Measurements from ENCODE around the gene QKI.
"Not testable (repeated sequence)": the region's sequence is repeated elsewhere in the genome, so short reads cannot be mapped to it uniquely, and the experiment has no call there.

The QKI gene

DNA sequence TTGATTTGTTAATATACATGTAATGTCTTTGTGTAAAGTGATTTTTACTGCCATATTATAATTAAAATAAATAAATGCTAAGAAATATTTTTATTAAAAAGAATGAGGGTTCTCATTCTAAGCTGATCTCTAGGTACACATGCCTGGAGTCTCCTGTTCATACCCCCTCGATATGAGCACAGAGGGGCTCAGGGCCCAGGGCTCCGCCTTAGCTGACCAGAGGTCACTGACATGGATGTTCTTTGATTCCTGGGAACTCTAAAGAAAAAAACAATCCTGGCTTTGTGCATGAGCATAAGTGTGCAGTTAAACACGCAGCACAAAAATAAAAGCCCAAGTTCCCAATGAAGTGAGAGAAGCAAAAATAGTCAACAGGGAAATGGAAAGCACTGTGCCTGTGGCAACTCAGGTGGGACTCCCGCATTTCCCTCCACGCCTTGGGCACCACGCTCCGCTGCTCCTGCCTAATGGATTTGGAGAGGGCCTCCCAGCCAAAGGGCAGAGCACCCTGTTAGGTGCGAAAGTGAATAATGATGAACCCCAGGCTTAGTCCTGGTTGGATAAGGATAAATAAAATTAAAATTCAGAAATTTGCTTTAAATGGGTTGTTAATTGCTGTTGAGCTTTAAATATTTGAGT is 33.3 kb upstream of the QKI start:
- Mint-ChIP-seq H3K9me3 (no peaks in the 10 kb centered on the region), H3K4me3 (no peak overlapping the region), H3K4me1 (ENCODE audit: low read depth in 2 of 2) (no peaks in the 10 kb centered on the region), H3K27ac (no peak overlapping the region), H3K27me3 (peaks cover 34 to 47% of the 10 kb centered on the region in 2 donors), H3K36me3 (ENCODE audit: insufficient read depth) (no peaks in the 10 kb centered on the region)
- no peak for DNase-seq
- no peak for ATAC-seq (replicated peaks)

DNA sequence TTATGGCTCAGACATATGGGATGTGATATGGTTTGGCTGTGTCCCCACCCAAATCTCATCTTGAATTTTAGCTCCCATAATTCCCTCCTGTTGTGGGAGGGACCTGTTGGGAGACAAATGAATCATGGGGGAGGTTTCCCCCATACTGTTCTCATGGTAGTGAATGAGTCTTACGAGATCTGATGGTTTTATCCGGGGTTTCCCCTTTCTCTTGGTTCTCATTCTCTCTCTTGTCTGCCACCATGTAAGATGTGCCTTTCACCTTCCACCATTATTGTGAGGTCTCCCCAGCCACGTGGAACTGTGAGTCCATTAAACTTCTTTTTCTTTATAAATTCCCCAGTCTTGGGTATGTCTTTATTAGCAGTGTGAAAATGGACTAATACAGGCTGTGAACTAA is 31.1 kb upstream of the QKI start:
- H3K27ac Mint-ChIP-seq; H3K9me3 Mint-ChIP-seq; DNase-seq; H3K4me3 Mint-ChIP-seq; H3K36me3 Mint-ChIP-seq (ENCODE audit: insufficient read depth); H3K4me1 Mint-ChIP-seq (ENCODE audit: low read depth in 2 of 2); ATAC-seq (replicated peaks): not testable (repeated sequence)
- H3K27me3 Mint-ChIP-seq, result peaks cover 37 to 42% of the 10 kb centered on the region in 2 donors

DNA sequence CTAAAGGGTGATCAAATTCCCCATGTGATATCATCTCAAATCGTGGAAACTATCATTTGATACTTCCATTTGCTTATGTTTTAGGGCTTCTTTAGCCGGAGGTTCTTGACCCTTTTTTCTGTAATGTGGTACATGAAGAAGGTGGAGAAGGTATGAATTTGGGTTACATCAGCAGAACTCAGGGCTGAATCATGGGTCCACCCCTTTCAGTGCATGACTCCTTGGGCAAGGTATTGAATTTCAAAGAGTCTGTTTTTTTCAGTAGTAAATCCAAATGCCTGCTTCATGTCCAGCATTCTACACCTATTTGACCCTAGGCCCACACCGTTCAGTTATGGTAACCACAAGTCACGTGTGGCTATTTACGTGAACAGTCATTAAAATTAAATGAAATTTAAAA is 30.6 kb upstream of the QKI start:
- H3K27ac Mint-ChIP-seq, result no peak overlapping the region
- H3K4me1 Mint-ChIP-seq (ENCODE audit: low read depth in 2 of 2), result no peaks in the 10 kb centered on the region
- H3K9me3 Mint-ChIP-seq, result no peaks in the 10 kb centered on the region
- peaks cover 41 to 46% of the 10 kb centered on the region in 2 donors for H3K27me3 Mint-ChIP-seq
- DNase-seq (no peak), ATAC-seq (replicated peaks) (no peak)
- no peak overlapping the region for H3K4me3 Mint-ChIP-seq
- H3K36me3 Mint-ChIP-seq (ENCODE audit: insufficient read depth), result no peaks in the 10 kb centered on the region

DNA sequence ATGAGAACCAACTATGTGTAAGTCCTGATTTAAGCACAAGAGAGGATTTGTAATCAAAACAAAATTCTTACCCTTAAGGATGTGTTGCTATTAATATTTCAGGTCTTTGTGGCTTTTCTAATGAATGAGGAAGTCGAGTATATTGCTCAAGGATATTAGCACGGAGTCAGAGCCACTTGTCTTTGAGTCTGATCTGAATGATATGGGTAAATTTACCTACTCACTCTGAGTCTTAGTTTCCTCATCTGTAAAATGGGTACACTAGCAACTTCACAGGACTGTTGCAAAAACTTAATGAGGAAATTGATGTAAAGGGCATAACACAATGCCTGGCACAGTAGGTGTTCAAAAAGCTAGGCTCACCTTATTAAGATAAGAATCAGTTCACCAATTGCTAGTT is 30.0 kb upstream of the QKI start:
- ATAC-seq (replicated peaks) (no peak), DNase-seq (no peak)
- H3K36me3 Mint-ChIP-seq (ENCODE audit: insufficient read depth), result no peaks in the 10 kb centered on the region
- H3K9me3 Mint-ChIP-seq, result no peaks in the 10 kb centered on the region
- no peak overlapping the region for H3K4me3 Mint-ChIP-seq
- H3K4me1 Mint-ChIP-seq (ENCODE audit: low read depth in 2 of 2), result no peaks in the 10 kb centered on the region
- H3K27me3 Mint-ChIP-seq, result peaks cover 40 to 48% of the 10 kb centered on the region in 2 donors
- H3K27ac Mint-ChIP-seq, result no peak overlapping the region

DNA sequence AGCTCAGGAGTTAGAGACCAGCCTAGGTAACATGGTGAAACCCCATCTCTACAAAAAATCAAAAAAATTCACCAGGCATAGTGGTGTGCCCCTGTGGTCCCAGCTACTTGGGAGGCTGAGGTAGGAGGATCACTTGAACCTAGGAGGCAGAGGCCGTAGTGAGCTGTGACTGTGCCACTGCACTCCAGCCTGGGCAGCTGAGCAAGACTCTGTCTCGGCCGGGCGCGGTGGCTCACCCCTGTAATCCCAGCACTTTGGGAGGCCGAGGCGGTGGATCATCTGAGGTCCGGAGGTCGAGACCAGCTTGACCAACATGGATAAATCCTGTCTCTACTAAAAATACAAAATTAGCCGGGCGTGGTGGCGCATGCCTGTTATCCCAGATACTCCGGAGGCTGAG is 29.0 kb upstream of the QKI start:
- H3K27me3 Mint-ChIP-seq, result peaks cover 36 to 45% of the 10 kb centered on the region in 2 donors
- not testable (repeated sequence) for H3K9me3 Mint-ChIP-seq; H3K4me3 Mint-ChIP-seq; DNase-seq; H3K36me3 Mint-ChIP-seq (ENCODE audit: insufficient read depth); H3K27ac Mint-ChIP-seq; H3K4me1 Mint-ChIP-seq (ENCODE audit: low read depth in 2 of 2); ATAC-seq (replicated peaks)

DNA sequence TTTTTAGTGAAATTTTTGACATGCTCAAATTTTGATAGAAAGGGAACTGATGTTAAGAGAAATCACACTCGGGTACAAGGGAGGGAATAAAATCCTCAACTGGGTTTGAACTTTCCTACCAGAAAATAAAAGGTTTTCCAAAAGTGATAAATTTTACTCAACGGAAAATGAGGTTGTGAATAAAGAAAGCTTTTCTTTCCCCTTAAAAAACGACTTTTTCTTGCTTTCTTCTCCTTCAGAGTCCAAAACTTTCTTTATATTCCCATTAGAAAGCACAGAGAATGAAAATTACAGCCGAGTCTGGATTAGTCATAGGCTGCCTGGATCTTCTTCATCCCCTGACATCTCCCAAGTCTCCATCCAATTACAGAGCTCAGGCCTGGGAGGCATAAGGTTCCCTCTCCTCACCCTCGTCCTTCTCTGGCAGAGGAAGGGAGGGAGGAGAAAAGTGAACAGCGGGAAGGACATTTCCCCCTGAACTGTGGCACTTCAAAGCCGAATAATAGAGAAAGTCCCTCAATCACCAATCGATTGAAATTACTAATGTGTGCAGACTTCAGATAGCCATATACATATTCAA is 28.1 kb upstream of the QKI start:
- H3K27me3 Mint-ChIP-seq, result peaks cover 32 to 38% of the 10 kb centered on the region in 2 donors
- DNase-seq (no peak), ATAC-seq (replicated peaks) (no peak)
- H3K27ac Mint-ChIP-seq, result no peak overlapping the region
- no peaks in the 10 kb centered on the region for H3K4me1 Mint-ChIP-seq (ENCODE audit: low read depth in 2 of 2)
- H3K36me3 Mint-ChIP-seq (ENCODE audit: insufficient read depth), result no peaks in the 10 kb centered on the region
- no peaks in the 10 kb centered on the region for H3K9me3 Mint-ChIP-seq
- H3K4me3 Mint-ChIP-seq, result no peak overlapping the region

DNA sequence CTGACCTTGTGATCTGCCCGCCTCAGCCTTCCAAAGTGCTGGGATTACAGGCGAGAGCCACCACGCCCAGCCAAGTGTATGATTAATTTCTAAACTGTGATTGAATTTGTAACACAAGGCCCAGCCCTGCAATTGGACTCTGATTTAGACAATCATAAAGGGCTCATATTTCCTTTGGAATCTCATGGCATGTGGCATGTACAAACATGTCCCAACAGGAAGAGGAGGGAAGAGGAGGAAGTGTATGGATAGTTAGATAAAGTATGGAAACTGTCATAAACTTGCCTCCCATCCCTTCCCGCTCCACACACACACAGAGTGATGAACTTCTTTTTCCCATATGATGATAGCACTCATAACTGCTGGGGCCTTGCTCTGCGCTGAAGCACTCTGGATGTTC is 27.2 kb upstream of the QKI start:
- Mint-ChIP-seq H3K4me3 (no peak overlapping the region), H3K27ac (no peak overlapping the region), H3K27me3 (peaks cover 30 to 31% of the 10 kb centered on the region in 2 donors), H3K36me3 (ENCODE audit: insufficient read depth) (no peaks in the 10 kb centered on the region), H3K4me1 (ENCODE audit: low read depth in 2 of 2) (no peaks in the 10 kb centered on the region), H3K9me3 (no peaks in the 10 kb centered on the region)
- no peak for ATAC-seq (replicated peaks)
- no peak for DNase-seq

DNA sequence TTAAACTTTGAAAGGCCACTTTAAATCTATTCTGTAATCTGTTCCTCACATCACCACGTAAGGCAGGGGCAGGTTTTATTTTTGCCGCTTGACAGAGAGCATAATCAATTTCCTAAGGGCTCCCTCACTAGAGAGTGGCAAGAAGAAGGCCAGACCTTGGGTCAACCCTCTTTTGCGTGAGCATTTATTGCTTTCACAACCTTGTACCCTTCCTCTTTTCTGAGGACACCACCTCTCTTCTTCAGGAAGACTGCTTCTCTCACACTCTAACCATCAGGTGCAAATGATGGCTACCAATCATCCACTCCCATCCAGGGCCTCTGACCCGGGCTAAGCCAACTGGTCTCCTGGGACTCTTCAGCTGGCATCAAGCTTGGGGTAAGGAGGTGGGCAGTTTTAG is 25.2 kb upstream of the QKI start:
- peaks cover 36 to 40% of the 10 kb centered on the region in 2 donors for H3K27me3 Mint-ChIP-seq
- H3K27ac Mint-ChIP-seq, result peak overlapping the region in 1 of 2 donors; percentile 23
- H3K9me3 Mint-ChIP-seq, result no peaks in the 10 kb centered on the region
- no peaks in the 10 kb centered on the region for H3K4me1 Mint-ChIP-seq (ENCODE audit: low read depth in 2 of 2)
- H3K4me3 Mint-ChIP-seq, result no peak overlapping the region
- no peak for DNase-seq
- no peak for ATAC-seq (replicated peaks)
- H3K36me3 Mint-ChIP-seq (ENCODE audit: insufficient read depth), result no peaks in the 10 kb centered on the region

DNA sequence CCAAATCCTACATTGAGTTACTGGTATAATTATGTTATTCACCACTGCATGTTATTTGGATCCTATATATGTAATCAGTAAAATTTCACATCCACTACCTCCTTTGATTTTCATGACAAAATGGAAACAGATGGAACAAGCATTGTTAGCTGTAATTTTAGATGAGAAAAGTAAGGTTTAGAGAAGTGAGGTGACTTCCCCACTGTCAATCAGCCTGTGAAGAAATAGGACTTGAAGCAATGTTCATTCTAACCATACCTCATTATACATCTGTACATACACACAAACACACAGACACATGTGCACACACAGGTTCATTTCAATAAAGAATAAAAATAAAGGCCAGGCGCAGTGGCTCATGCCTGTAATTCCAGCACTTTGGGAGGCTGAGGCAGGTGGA is 23.7 kb upstream of the QKI start:
- H3K9me3 Mint-ChIP-seq, result no peaks in the 10 kb centered on the region
- H3K27ac Mint-ChIP-seq, result no peak overlapping the region
- H3K27me3 Mint-ChIP-seq, result peaks cover 45 to 48% of the 10 kb centered on the region in 2 donors
- no peak for DNase-seq
- no peaks in the 10 kb centered on the region for H3K36me3 Mint-ChIP-seq (ENCODE audit: insufficient read depth)
- H3K4me1 Mint-ChIP-seq (ENCODE audit: low read depth in 2 of 2), result no peaks in the 10 kb centered on the region
- ATAC-seq (replicated peaks), result no peak
- no peak overlapping the region for H3K4me3 Mint-ChIP-seq

DNA sequence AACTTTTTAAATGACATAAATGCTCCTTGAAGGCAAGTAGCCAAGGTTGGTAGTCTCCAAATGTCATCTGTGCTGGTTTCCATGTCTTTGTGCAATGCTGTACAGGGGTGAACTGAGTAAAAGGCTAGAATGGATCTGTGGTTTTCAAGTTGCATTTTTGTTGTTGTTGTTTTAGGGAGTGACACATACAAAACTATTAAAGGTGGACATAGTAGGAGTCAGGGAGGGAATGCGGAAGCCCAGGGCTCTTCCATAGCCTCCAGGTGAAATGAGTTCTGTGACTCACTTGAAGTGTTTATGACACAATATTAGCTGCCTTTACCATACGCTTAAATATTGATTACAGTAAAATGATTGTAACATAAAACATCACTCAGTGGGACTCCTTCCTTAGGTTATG is 22.5 kb upstream of the QKI start:
- no peak overlapping the region for H3K27ac Mint-ChIP-seq
- H3K4me1 Mint-ChIP-seq (ENCODE audit: low read depth in 2 of 2), result no peaks in the 10 kb centered on the region
- H3K27me3 Mint-ChIP-seq, result peaks cover 43 to 46% of the 10 kb centered on the region in 2 donors

DNA sequence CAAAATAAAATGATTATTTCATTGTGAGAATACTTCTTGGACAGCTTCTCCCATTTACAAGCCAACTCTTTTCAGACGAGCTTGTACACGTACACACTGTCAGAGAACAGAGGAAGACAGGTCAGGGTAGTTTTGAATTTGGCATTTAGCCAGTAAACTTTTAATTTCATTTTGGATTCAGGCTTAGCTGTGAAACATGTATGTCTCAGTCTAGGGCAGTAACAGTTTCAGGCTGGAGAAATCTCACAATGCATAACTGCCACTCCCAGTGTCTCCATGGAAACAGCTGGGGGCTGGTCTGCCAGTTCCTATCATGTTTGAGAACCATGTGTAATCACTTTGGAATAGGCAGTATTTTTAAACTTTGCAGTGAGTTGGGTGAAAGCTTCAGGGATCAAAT is 22.0 kb upstream of the QKI start:
- Mint-ChIP-seq H3K36me3 (ENCODE audit: insufficient read depth) (peaks cover 3% of the 10 kb centered on the region), H3K27me3 (peaks cover 48 to 49% of the 10 kb centered on the region in 2 donors), H3K4me3 (no peak overlapping the region), H3K4me1 (ENCODE audit: low read depth in 2 of 2) (no peaks in the 10 kb centered on the region), H3K9me3 (no peaks in the 10 kb centered on the region), H3K27ac (no peak overlapping the region)
- ATAC-seq (replicated peaks), result no peak
- DNase-seq, result no peak

More for the DNA sequence above, 22.5 kb upstream of the QKI start:
- Mint-ChIP-seq H3K9me3 (no peaks in the 10 kb centered on the region), H3K36me3 (ENCODE audit: insufficient read depth) (peaks cover 3% of the 10 kb centered on the region), H3K4me3 (no peak overlapping the region)
- no peak for ATAC-seq (replicated peaks)
- no peak for DNase-seq

DNA sequence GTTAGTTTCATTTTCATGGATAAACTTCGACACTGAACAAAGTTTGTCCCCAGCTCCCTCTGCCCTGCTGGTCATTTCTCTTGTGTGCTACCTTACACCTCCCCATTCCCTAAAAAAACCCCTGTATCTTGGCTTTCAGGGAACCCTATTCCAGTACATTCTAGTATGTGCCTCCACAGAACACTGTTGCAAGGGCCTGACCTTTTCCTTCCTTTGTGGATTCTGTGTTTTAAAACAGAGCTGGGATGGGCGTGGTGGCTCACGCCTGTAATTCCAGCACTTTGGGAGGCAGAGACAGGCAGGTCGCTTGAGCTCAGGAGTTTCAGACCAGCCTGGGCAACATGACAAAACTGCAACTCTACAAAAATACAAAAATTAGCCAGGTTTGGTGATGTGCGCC is 20.6 kb upstream of the QKI start:
- Mint-ChIP-seq H3K27me3 (peaks cover 42 to 45% of the 10 kb centered on the region in 2 donors), H3K4me3 (no peak overlapping the region), H3K27ac (no peak overlapping the region), H3K36me3 (ENCODE audit: insufficient read depth) (peaks cover 3% of the 10 kb centered on the region), H3K4me1 (ENCODE audit: low read depth in 2 of 2) (no peaks in the 10 kb centered on the region), H3K9me3 (no peaks in the 10 kb centered on the region)
- ATAC-seq (replicated peaks) (no peak), DNase-seq (no peak)

DNA sequence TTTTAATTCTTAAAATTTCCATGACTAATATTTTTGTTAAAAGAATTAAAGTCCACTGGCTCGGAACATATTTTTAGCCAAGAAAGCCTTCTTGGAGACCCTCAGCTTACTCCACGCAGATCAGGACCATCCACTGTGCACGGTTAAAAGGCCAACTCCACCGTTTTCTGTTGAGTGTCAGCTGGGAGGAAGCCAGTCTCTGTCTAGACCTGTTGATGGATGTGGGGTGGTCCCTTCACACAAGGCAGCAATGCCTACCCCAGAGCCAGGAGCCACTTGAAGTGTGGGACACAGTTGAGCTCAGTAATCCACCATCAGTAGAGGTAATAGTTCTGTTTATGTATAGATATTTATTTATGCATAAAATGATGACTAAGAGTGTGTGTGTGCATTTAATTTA is 19.9 kb upstream of the QKI start:
- Mint-ChIP-seq H3K27me3 (peaks cover 43 to 47% of the 10 kb centered on the region in 2 donors), H3K9me3 (no peaks in the 10 kb centered on the region), H3K36me3 (ENCODE audit: insufficient read depth) (peaks cover 3% of the 10 kb centered on the region), H3K4me1 (ENCODE audit: low read depth in 2 of 2) (no peaks in the 10 kb centered on the region), H3K27ac (no peak overlapping the region), H3K4me3 (no peak overlapping the region)
- no peak for ATAC-seq (replicated peaks)
- no peak for DNase-seq

DNA sequence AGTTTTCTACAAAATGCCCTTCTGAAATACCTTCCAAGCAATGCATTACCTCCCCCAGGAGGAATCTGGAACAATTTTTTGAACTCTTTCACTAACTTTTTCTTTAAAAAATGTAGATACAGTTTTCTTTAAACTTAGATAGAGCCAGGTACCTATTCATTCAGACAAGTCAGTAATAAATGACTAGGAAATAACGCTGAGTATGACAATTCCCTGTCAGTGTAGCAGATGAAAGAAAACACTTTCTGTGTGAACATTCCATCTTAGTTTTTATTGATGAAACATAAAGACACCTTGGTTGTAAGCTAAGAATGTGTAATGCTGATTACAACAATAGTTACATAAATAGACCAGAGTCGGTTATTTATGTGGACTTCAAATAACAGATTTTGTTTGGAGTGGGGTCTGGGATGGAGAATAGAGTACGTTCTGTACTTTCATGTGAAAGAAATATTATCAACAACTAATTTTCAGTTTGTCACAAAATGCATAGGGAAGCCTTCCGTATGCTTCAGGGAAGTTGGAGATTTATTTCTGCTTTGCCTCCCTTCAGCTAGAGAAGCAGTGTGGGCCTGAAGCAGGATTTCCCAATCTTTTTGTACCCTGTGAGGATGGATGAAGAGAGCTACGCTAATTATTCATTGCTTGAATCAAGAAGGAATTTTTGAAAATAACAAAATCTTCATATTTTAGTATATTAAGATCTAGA is 19.2 kb upstream of the QKI start:
- H3K36me3 Mint-ChIP-seq (ENCODE audit: insufficient read depth), result peaks cover 3% of the 10 kb centered on the region
- H3K4me3 Mint-ChIP-seq, result no peak overlapping the region
- H3K27ac Mint-ChIP-seq, result no peak overlapping the region
- peaks cover 38 to 45% of the 10 kb centered on the region in 2 donors for H3K27me3 Mint-ChIP-seq
- no peaks in the 10 kb centered on the region for H3K4me1 Mint-ChIP-seq (ENCODE audit: low read depth in 2 of 2)
- no peaks in the 10 kb centered on the region for H3K9me3 Mint-ChIP-seq
- no peak for DNase-seq
- ATAC-seq (replicated peaks), result no peak

All from effector memory CD8-positive, alpha-beta T cell (primary cell).